ENCODE results near the gene PHETA1.

DNA sequence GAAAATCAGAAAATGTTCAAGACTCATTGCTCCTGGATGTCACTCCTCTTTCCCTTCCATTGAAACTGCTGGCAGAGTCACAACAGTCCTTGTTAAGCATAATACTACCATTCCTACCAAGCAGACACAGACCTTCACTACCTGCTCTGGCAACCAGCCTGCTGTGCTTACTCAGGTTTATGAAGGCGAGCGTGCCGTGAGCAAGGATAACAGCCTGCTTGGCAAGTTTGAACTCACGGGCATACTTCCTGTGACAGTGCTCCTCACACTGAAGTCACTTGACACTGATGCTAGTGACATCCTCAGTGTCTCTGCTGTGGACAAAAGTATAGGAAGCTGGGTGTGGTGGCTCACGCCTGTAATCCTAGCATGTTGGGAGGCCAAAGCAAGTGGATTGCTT, 15.7 kb upstream of the PHETA1 start:
- TF ChIP-seq, protein P1, sequence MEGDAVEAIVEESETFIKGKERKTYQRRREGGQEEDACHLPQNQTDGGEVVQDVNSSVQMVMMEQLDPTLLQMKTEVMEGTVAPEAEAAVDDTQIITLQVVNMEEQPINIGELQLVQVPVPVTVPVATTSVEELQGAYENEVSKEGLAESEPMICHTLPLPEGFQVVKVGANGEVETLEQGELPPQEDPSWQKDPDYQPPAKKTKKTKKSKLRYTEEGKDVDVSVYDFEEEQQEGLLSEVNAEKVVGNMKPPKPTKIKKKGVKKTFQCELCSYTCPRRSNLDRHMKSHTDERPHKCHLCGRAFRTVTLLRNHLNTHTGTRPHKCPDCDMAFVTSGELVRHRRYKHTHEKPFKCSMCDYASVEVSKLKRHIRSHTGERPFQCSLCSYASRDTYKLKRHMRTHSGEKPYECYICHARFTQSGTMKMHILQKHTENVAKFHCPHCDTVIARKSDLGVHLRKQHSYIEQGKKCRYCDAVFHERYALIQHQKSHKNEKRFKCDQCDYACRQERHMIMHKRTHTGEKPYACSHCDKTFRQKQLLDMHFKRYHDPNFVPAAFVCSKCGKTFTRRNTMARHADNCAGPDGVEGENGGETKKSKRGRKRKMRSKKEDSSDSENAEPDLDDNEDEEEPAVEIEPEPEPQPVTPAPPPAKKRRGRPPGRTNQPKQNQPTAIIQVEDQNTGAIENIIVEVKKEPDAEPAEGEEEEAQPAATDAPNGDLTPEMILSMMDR (IDR thresholded peaks at IDR 0.05; ENCODE audit: borderline replicate concordance, extremely low read depth, low read length, poor library complexity, severe bottlenecking) = no peak
- TF ChIP-seq EZH2 (IDR thresholded peaks at IDR 0.05; ENCODE audit: borderline replicate concordance, low read depth, low read length, severe bottlenecking) = no peak

Measured in DND-41 (cell line).